A673 (cell line): ENCODE results near the gene SCARB1.

Experiments used
- EZH2 ChIP-seq: fragments of 200-600 bp; sonication (generic); IDR thresholded peaks from 2 replicates; pipeline ENCODE4 v1.6.1; 2017; ENCODE audit warnings: borderline replicate concordance, low read depth, mild to moderate bottlenecking, mixed read lengths, antibody characterized with exemption, low read length; ENCODE audit not compliant: poor library complexity, severe bottlenecking
- TF ChIP-seq, protein P1 (sequence below): fragments of 300-800, 200-600 bp; sonication (generic); conservative IDR thresholded peaks from 2 replicates; pipeline ENCODE4 v1.5.1; 2017; ENCODE audit warnings: low read depth, mild to moderate bottlenecking, antibody characterized with exemption, low read length, moderate library complexity, mixed read lengths

DNA sequence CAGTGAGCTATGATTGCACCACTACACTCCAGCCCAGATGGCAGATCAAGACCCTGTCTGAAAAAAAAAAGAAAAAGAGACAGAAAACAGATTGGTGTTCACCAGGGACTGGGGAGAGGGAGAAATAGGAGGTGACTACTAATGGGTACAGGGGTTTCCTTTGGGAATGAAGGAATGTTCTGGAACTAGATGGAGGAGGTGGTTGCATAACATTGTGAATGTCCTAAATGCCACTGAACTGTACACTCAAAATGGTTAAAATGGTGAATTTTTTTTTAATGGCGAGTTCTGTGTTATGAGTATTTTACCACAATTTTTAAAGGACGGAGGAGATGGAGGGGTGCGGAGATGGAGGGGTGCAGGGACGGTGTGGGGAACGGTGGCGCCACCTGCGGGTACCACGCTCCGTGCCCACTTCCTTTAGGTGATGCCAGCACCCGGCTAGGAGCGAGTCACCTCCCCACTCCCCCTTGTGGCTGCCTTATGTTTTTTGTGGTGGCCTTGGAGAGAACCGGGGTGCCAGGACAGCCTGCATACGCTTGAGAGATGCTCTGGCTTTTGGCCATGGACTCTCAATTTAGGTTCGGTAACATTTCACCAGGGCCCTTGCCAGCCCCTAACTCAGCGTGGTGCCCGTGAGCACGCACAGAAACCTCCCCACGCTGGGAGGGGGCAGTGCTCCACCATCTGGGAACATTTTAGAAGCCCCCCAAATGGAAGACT is 34.7 kb upstream of the SCARB1 start:
- TF ChIP-seq, protein P1, sequence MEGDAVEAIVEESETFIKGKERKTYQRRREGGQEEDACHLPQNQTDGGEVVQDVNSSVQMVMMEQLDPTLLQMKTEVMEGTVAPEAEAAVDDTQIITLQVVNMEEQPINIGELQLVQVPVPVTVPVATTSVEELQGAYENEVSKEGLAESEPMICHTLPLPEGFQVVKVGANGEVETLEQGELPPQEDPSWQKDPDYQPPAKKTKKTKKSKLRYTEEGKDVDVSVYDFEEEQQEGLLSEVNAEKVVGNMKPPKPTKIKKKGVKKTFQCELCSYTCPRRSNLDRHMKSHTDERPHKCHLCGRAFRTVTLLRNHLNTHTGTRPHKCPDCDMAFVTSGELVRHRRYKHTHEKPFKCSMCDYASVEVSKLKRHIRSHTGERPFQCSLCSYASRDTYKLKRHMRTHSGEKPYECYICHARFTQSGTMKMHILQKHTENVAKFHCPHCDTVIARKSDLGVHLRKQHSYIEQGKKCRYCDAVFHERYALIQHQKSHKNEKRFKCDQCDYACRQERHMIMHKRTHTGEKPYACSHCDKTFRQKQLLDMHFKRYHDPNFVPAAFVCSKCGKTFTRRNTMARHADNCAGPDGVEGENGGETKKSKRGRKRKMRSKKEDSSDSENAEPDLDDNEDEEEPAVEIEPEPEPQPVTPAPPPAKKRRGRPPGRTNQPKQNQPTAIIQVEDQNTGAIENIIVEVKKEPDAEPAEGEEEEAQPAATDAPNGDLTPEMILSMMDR = peak; percentile 92
- no peak for TF ChIP-seq EZH2
